HL-60 (cell line): ENCODE data around the gene SPX.

Source experiments
- DNase-seq, 2 experiments: peaks; one replicate each; pipeline ENCODE4 v3.0.0-alpha.2; 2010 to 2020; ENCODE audit warnings: low read depth in 1 of 2, low spot score in 1 of 2
- H3K27ac ChIP-seq: fragments of 250-450 bp; sonication (Bioruptor Pico); replicated peaks from 2 replicates; pipeline ENCODE4 v1.5.1; 2020; ENCODE audit warnings: mild to moderate bottlenecking, moderate library complexity
- H3K27me3 ChIP-seq: fragments of 250-450 bp; sonication (Bioruptor Pico); 2 replicates; pipeline ENCODE4 v1.5.1; 2021; ENCODE audit warnings: mild to moderate bottlenecking, moderate library complexity; ENCODE audit not compliant: insufficient read depth, poor library complexity, severe bottlenecking
- H3K4me3 ChIP-seq: replicated peaks from 2 replicates; pipeline ENCODE4 v1.5.1; 2011; ENCODE audit warnings: mild to moderate bottlenecking, control low read depth, low read length; ENCODE audit not compliant: insufficient read depth
- CTCF ChIP-seq: IDR thresholded peaks from one replicate; pipeline ENCODE4 v1.5.1; 2011; ENCODE audit warnings: low read length, control low read depth, inconsistent platforms; ENCODE audit not compliant: insufficient read depth
- GABPA ChIP-seq: IDR thresholded peaks from 2 replicates; pipeline ENCODE4 v1.6.1; 2012; ENCODE audit warnings: low read depth
- POLR2AphosphoS5 ChIP-seq: IDR thresholded peaks from 2 replicates; pipeline ENCODE4 v1.6.1; 2012; ENCODE audit warnings: low read depth
- REST ChIP-seq: IDR thresholded peaks from 2 replicates; pipeline ENCODE4 v1.6.1; 2012; ENCODE audit warnings: low read depth; ENCODE audit not compliant: insufficient replicate concordance
- SPI1 ChIP-seq: IDR thresholded peaks from 2 replicates; pipeline ENCODE4 v1.6.1; 2012; ENCODE audit warnings: low read depth, mild to moderate bottlenecking, borderline replicate concordance

Gene SPX

GRCh38 chr12:21545557-21545956 lies 19.5 kb downstream of the SPX start:
- DNase-seq = no peak
- H3K4me3 ChIP-seq = no peak overlapping the region
- H3K27me3 ChIP-seq = peaks cover 2% of the 10 kb centered on the region
- H3K27ac ChIP-seq = no peak overlapping the region
- no peak for TF ChIP-seq SPI1
- TF ChIP-seq REST = no peak
- no peak for TF ChIP-seq POLR2AphosphoS5
- no peak for TF ChIP-seq CTCF
- TF ChIP-seq GABPA = no peak

GRCh38 chr12:21546716-21547115 lies 20.6 kb downstream of the SPX start:
- no peak for TF ChIP-seq POLR2AphosphoS5
- Histone ChIP-seq H3K27ac (no peak overlapping the region), H3K4me3 (no peak overlapping the region), H3K27me3 (peaks cover 2% of the 10 kb centered on the region)
- DNase-seq = no peak

- TF ChIP-seq GABPA = no peak
- DNase-seq = no peak
- Histone ChIP-seq H3K4me3 (no peak overlapping the region), H3K27me3 (peaks cover 2% of the 10 kb centered on the region), H3K27ac (no peak overlapping the region)
These were observed 21.3 kb downstream of the SPX start for GRCh38 chr12:21547437-21547836.

- H3K27me3 ChIP-seq = no peaks in the 10 kb centered on the region
- no peak overlapping the region for H3K4me3 ChIP-seq
- H3K27ac ChIP-seq = no peak overlapping the region
- no peak for DNase-seq
- no peak for TF ChIP-seq REST
- no peak for TF ChIP-seq SPI1
- TF ChIP-seq GABPA = no peak
- no peak for TF ChIP-seq CTCF
- TF ChIP-seq POLR2AphosphoS5 = no peak
These were observed 25.9 kb downstream of the SPX start for GRCh38 chr12:21551841-21552465.
